ENCODE results near the gene MAML3.

MAML3 gene

DNA sequence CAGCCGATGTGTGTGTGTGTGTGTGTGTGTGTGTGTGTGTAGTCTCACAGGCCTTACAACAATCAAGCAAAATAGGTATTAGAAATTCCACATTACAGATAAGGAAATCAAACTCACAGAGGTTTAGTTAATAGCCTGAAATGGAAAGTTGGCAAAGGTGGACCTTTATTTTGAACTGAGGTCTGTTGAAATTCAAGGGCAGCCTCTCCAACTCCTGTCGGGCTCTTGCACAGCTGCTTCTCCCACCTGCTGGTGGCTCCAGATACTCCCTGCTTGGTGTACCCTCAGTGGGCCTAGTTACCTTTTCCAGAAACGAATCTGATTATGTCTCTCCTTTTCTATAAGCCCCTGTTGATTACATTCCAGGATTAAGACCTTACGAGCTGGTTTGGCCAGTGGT lies 292.5 kb downstream of the MAML3 start:
- no peak for DNase-seq (ENCODE audit: low read depth)

GRCh38 chr4:139860435-139861024 lies 293.5 kb downstream of the MAML3 start:
- no peak for DNase-seq (ENCODE audit: low read depth)

DNA sequence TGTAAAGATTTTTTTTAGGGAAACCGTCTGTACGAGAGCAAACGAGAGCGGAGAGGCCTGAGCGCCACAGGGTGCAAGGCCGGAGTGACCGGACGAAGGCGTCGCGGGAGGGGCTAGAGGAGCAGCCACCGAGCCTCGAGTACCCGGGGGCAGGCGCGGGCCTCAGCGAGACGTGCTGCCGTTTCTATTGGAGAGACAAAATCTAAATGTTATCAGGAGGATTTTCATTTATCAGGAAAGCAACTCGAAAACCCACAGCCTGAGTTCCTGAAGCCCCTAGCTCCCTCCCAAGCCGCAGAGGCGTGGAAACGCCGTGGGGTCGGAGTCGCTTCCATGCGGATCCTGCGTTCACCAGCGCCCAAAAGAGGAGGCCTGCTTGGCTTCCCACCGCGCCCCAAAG lies 294.1 kb downstream of the MAML3 start:
- DNase-seq (ENCODE audit: low read depth): no peak

- no peak for DNase-seq (ENCODE audit: low read depth)
Observed at GRCh38 chr4:139858436-139859205, 295.4 kb downstream of the MAML3 start.

- DNase-seq (ENCODE audit: low read depth): no peak
Observed at GRCh38 chr4:139857977-139858376, 296.0 kb downstream of the MAML3 start.

DNA sequence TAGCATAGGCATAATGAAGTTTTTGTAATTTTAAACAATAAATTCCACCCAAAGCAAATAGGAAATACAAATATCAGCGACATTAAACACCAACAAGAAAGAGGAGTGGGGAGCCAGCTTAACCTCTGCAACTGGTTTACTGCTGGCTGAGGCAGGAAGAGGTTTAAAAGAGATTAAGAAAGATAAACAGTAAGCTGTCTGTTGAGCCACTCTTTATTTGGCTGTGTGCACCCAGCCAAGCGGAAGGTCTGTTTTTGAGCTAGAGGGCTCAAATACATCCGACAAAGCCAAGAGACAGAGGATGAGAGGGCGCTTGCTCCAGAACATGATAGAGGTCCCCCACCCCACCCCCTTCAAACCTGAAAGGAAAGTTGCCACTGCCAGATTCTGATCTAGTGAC lies 297.0 kb downstream of the MAML3 start:
- no peak for DNase-seq (ENCODE audit: low read depth)

DNA sequence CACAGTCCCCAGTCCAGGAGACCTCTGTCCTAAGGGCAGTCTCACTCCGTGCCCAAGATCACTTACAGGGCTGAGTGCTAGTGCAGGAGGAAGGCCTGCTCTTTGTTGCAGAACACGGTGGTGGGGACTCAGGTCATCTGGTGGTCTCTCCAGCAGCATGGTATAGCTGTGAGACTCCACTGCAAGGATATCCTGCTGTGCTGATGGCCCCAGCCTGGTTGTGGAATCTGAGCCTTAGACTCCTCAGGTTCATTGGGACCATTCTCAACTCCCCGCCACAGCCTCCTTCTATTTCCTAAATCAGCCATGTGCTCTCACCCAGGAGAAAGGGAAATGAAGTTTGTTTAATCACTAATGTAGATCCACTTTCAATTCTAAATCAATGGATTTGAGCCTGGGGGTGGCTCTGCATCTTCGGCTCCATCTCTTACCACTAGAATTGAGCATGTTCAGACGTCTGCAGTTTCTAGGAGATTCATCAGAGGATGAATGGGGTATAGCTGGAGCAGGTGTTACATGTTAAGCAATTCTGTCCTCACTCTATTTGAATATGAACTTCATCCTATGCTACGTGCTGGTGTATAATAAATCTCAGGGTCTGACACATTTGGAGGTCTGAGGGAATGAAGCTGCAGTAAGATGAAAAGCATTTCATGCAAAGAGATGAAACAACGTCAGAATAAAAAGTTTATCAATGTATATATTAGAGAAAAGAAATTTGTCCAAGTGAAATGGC lies 299.1 kb downstream of the MAML3 start:
- DNase-seq (ENCODE audit: low read depth): no peak

DNA sequence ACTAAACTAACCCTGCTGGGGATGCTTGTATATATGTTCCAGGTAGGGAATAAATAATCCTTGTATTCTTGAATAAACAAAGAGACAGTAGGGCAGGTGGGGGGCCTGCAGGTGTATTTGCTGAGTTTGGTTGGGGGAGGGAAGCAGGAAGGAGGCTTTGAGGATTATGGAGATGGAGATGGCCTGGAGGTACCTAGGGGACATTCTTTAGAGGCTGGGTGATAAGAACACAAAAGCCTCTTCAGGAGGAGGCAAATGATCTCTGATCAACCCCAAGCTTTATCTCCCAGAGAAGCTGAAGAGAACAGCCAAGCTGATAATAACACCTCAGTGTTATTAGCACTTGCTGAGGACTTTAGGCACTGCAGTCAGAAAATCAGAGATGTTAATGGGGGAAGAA lies 300.7 kb downstream of the MAML3 start:
- DNase-seq (ENCODE audit: low read depth): no peak

DNA sequence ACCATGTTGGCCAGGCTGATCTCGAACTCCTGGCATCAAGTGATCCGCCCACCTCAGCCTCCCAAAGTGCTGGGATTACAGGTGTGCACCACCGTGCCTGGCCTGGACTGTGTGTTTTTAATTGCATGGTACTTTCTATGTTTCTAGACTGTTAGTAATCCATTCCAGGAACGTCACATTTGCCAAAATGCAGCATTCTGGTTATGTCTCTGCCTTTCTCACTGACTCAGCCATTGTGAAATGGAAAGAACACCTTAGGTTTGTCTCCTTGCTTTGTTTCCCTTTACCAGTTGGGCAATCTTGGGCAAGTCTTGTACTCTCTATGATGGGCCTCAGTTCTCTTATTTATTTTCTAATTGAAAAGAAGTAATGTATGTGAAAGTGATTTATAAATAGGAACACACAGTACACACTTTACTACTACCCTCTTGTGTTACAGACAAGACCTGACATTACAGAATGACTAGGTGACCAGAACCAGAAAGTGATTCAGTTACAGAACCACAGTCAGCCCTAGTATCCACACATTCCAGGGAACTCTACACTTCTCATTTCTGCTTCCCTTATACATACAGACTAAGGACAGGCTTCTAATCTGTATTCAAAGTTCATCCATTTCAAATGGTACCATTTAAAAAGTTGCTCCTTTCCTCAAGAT lies 301.2 kb downstream of the MAML3 start:
- DNase-seq (ENCODE audit: low read depth): no peak

DNA sequence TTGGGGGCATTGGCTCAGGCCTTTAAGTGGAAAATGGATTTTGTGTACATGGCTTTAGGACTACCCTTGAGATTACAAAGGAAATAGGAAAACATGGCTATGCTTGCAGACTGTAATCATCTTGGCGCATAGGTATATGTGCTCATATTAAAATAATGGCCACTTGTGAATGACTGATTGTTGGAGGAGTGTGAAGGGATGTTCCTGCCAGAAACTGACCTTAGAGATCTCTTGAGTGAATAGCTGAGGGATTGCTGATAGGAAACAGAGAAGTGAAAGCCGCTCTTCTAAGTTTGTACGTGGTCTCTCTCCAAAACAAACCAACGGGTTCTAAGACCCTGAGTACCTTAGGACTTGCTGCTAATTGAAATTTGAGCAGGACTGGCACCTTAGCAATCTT lies 302.3 kb downstream of the MAML3 start:
- DNase-seq (ENCODE audit: low read depth): no peak

GRCh38 chr4:139851133-139851532 lies 302.9 kb downstream of the MAML3 start:
- no peak for DNase-seq (ENCODE audit: low read depth)

DNA sequence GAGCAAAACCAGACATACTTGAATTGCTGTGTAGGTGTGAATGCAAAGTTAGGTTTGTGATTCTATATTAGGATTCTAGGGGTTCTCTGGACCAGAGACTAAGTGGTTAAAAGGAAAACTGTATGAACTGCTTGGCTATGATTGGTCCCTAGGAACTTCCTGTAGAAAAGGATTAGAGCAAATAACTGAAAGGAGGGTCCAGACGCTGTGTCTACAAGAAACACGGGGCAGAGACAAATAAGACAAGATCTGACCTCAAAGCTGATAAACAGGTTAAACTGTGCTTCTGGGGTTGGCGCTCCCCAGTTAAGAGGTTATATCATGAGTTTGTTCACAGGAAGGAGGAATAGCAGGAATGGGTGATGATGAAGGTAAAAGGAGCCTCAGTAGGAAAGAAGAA lies 304.8 kb downstream of the MAML3 start:
- DNase-seq (ENCODE audit: low read depth): no peak

GRCh38 chr4:139848028-139848427 lies 306.0 kb downstream of the MAML3 start:
- no peak for DNase-seq (ENCODE audit: low read depth)

- DNase-seq (ENCODE audit: low read depth): no peak
Observed at GRCh38 chr4:139847602-139848001, 306.4 kb downstream of the MAML3 start.

- DNase-seq (ENCODE audit: low read depth): no peak
Observed at GRCh38 chr4:139846766-139847165, 307.2 kb downstream of the MAML3 start.

GRCh38 chr4:139845453-139846093 lies 308.4 kb downstream of the MAML3 start:
- DNase-seq (ENCODE audit: low read depth): no peak

DNA sequence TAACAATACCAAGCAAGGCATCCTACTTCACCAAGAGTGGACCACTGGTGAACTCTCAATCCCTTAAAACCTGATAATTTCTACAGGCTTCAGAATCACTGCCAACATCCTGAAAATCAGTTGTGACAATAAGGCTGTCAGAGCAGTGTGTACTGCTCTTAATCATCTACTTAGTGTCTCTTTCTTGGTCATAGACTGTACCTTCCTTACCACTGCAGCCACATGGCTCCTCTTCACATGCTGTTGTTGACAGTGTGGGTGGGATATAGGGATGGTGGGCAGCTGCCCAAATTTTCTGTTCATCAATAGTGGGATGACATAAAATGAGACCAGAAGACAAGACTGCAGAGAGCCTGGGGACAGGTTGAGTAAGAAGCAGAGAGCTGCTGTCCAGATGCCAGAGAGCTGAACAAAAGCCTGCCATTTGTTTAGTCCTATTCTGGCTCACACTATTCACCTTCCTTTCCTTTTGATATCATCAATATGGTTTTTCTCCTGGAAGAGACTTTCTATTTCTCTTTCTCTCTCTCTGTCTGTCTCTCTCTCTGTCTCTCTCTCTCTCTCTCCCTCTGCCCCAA lies 309.4 kb downstream of the MAML3 start:
- DNase-seq (ENCODE audit: low read depth): no peak

DNA sequence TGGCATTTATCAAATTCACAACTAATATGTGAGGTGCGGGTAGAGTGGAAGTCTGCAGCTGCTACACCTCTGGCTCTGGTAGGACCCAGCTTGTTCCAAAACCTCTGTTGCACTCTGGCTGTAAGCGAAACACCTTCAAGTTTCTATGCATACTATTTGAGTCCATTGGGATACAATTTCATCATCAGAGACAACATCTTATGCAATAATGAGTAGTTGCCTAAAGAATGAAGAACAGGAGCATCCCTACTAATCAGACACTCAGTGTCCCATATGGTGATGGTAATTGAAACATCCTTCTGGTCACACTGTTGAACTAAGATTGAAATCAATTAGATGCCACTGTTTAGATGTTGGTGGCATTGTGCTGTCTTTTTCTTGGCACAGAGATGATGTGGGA lies 309.9 kb downstream of the MAML3 start:
- DNase-seq (ENCODE audit: low read depth): no peak

- DNase-seq (ENCODE audit: low read depth): no peak
Observed at GRCh38 chr4:139843641-139844040, 310.3 kb downstream of the MAML3 start.

GRCh38 chr4:139841464-139842195 lies 312.4 kb downstream of the MAML3 start:
- no peak for DNase-seq (ENCODE audit: low read depth)

DNA sequence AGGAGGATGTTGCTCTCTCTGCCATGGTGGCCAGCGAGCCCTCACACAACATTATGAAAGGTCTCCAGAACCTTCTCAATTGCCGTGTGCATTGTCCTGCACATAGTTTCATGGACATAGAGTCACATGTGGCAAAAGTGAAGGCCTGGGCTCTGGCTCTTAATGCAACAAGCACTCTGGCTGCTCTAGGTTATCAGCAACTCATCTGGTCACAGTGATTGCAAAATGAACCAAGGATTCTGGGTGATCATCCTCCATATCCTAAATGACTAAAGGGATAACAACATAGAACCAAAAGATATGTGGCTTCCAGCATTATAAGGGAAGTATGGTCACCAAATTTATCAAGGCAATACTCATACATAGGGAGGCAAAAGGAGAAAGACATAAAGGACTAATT lies 313.2 kb downstream of the MAML3 start:
- DNase-seq (ENCODE audit: low read depth): no peak

Data from activated T-helper 1 cell treated with Interleukin-2 at 50 U/mL for 16 hours (primary cell).